ENCODE data around the gene ZNF646. TPM values are rescaled to one million over a fixed set of nuclear protein-coding genes. Genes with fewer than 3 reads are reported as not detected.

The ZNF646 gene
- total RNA-seq, 1 donor from 2014 or later: 21.1 TPM

GRCh38 chr16:31111881-31112466 lies 37.8 kb downstream of the ZNF646 start:
- Mint-ChIP-seq H3K9me3 (no peaks in the 10 kb centered on the region), H3K36me3 (ENCODE audit: low read depth) (peaks cover 31% of the 10 kb centered on the region), H3K27ac (no peak overlapping the region), H3K27me3 (no peaks in the 10 kb centered on the region), H3K4me3 (no peak overlapping the region), H3K4me1 (peaks cover 22% of the 10 kb centered on the region)
- intact Hi-C loops (cut with micrococcal nuclease): no loop called here
- DNase-seq: no peak

GRCh38 chr16:31112711-31113110 lies 38.5 kb downstream of the ZNF646 start:
- no peaks in the 10 kb centered on the region for H3K9me3 Mint-ChIP-seq
- no peaks in the 10 kb centered on the region for H3K27me3 Mint-ChIP-seq
- DNase-seq: no peak
- H3K27ac Mint-ChIP-seq: no peak overlapping the region
- H3K4me3 Mint-ChIP-seq: no peak overlapping the region
- peaks cover 31% of the 10 kb centered on the region for H3K36me3 Mint-ChIP-seq (ENCODE audit: low read depth)
- H3K4me1 Mint-ChIP-seq: peaks cover 17% of the 10 kb centered on the region
- intact Hi-C loops (cut with micrococcal nuclease): no loop called here

GRCh38 chr16:31113121-31114120 lies 39.2 kb downstream of the ZNF646 start:
- Mint-ChIP-seq H3K9me3 (no peaks in the 10 kb centered on the region), H3K36me3 (ENCODE audit: low read depth) (peaks cover 33% of the 10 kb centered on the region), H3K4me1 (peaks cover 18% of the 10 kb centered on the region), H3K27ac (peak overlapping the region; percentile 71), H3K27me3 (no peaks in the 10 kb centered on the region), H3K4me3 (no peak overlapping the region)
- no peak for DNase-seq
- intact Hi-C loops (cut with micrococcal nuclease): no loop called here

GRCh38 chr16:31114468-31114867 lies 40.2 kb downstream of the ZNF646 start:
- peaks cover 32% of the 10 kb centered on the region for H3K36me3 Mint-ChIP-seq (ENCODE audit: low read depth)
- H3K9me3 Mint-ChIP-seq: no peaks in the 10 kb centered on the region
- H3K4me1 Mint-ChIP-seq: peaks cover 19% of the 10 kb centered on the region
- peak overlapping the region; percentile 34 for H3K27ac Mint-ChIP-seq
- H3K4me3 Mint-ChIP-seq: no peak overlapping the region
- intact Hi-C loops (cut with micrococcal nuclease): no loop called here
- no peak for DNase-seq
- no peaks in the 10 kb centered on the region for H3K27me3 Mint-ChIP-seq

- peak within 1 kb of the TSS; percentile 88 for H3K4me3 Mint-ChIP-seq
Measured at GRCh38 chr16:31117384-31118222, 43.4 kb downstream of the ZNF646 start, which contains the start of gene KAT8. KAT8 (plus strand) TSS chr16:31117664; CDS start chr16:31117682, 18 bp downstream.

GRCh38 chr16:31118223-31119155 lies 44.3 kb downstream of the ZNF646 start:
- no peak for DNase-seq
- Mint-ChIP-seq H3K4me1 (peaks cover 11% of the 10 kb centered on the region), H3K9me3 (no peaks in the 10 kb centered on the region), H3K36me3 (ENCODE audit: low read depth) (peaks cover 32% of the 10 kb centered on the region), H3K27me3 (no peaks in the 10 kb centered on the region), H3K27ac (peak overlapping the region; percentile 89), H3K4me3 (peak overlapping the region; percentile 88)
- intact Hi-C loops (cut with micrococcal nuclease): loop anchor here (5.0 kb wide), 1 partner anchor 161 kb away; the partner anchor contains the start of gene SETD1A

More at GRCh38 chr16:31117384-31118222, 43.4 kb downstream of the ZNF646 start, which contains the start of gene KAT8:
- Mint-ChIP-seq H3K27me3 (no peaks in the 10 kb centered on the region), H3K27ac (peak within 1 kb of the TSS; percentile 89), H3K9me3 (no peaks in the 10 kb centered on the region), H3K4me1 (peaks cover 11% of the 10 kb centered on the region), H3K36me3 (ENCODE audit: low read depth) (peaks cover 34% of the 10 kb centered on the region)
- intact Hi-C loops (cut with micrococcal nuclease): loop anchor here (1.0 to 5.0 kb wide), 6 partner anchors 25 to 195 kb away; partner anchors contain the start of genes SETD1A, STX4, ZNF646 and ZNF668
- peak; percentile 99 for DNase-seq

- Mint-ChIP-seq H3K9me3 (no peaks in the 10 kb centered on the region), H3K4me1 (peaks cover 8% of the 10 kb centered on the region), H3K27ac (no peak overlapping the region), H3K4me3 (no peak overlapping the region), H3K36me3 (ENCODE audit: low read depth) (peaks cover 35% of the 10 kb centered on the region), H3K27me3 (no peaks in the 10 kb centered on the region)
- DNase-seq: no peak
- intact Hi-C loops (cut with micrococcal nuclease): no loop called here
Measured at GRCh38 chr16:31120129-31120528, 45.9 kb downstream of the ZNF646 start.

GRCh38 chr16:31125844-31126243 lies 51.6 kb downstream of the ZNF646 start:
- Mint-ChIP-seq H3K9me3 (no peaks in the 10 kb centered on the region), H3K4me1 (peaks cover 6% of the 10 kb centered on the region), H3K27ac (no peak overlapping the region), H3K27me3 (no peaks in the 10 kb centered on the region), H3K36me3 (ENCODE audit: low read depth) (peaks cover 46% of the 10 kb centered on the region), H3K4me3 (no peak overlapping the region)
- DNase-seq: no peak
- intact Hi-C loops (cut with micrococcal nuclease): no loop called here

- H3K27me3 Mint-ChIP-seq: no peaks in the 10 kb centered on the region
- intact Hi-C loops (cut with micrococcal nuclease): no loop called here
- H3K36me3 Mint-ChIP-seq (ENCODE audit: low read depth): peaks cover 40% of the 10 kb centered on the region
- H3K27ac Mint-ChIP-seq: no peak overlapping the region
- no peak overlapping the region for H3K4me3 Mint-ChIP-seq
- H3K9me3 Mint-ChIP-seq: no peaks in the 10 kb centered on the region
- peaks cover 6% of the 10 kb centered on the region for H3K4me1 Mint-ChIP-seq
- no peak for DNase-seq
Measured at GRCh38 chr16:31127182-31127581, 53.0 kb downstream of the ZNF646 start.

GRCh38 chr16:31128711-31129567 lies 54.7 kb downstream of the ZNF646 start:
- Mint-ChIP-seq H3K27me3 (no peaks in the 10 kb centered on the region), H3K9me3 (no peaks in the 10 kb centered on the region), H3K4me3 (no peak overlapping the region), H3K4me1 (peaks cover 6% of the 10 kb centered on the region), H3K36me3 (ENCODE audit: low read depth) (peaks cover 36% of the 10 kb centered on the region), H3K27ac (peak overlapping the region; percentile 69)
- intact Hi-C loops (cut with micrococcal nuclease): no loop called here
- no peak for DNase-seq

GRCh38 chr16:31129568-31130335 lies 55.5 kb downstream of the ZNF646 start:
- peaks cover 32% of the 10 kb centered on the region for H3K36me3 Mint-ChIP-seq (ENCODE audit: low read depth)
- H3K27me3 Mint-ChIP-seq: no peaks in the 10 kb centered on the region
- H3K27ac Mint-ChIP-seq: no peak overlapping the region
- no peaks in the 10 kb centered on the region for H3K9me3 Mint-ChIP-seq
- intact Hi-C loops (cut with micrococcal nuclease): no loop called here
- H3K4me3 Mint-ChIP-seq: no peak overlapping the region
- no peak for DNase-seq
- peaks cover 6% of the 10 kb centered on the region for H3K4me1 Mint-ChIP-seq

Measured in activated CD4-positive, alpha-beta T cell treated with anti-CD3 and anti-CD28 coated beads, Interleukin-2, amount 10 ng/mL, durations not matched to agents 24 days and 14 days (primary cell).